Naive thymus-derived CD8-positive, alpha-beta T cell (primary cell): ENCODE data around the gene TARM1. TPM values are rescaled to one million over a fixed set of nuclear protein-coding genes. Genes with fewer than 3 reads are reported as not detected.
"Not testable (repeated sequence)": the region's sequence is repeated elsewhere in the genome, so short reads cannot be mapped to it uniquely, and the experiment has no call there.

Source experiments
- ATAC-seq, 2 donors: fragments of 150-1000 bp; cut with Tn5 transposase in 1 of 2; sonication (Bioruptor Pico), chemical (Tn5 transposase) in 1 of 2; 1 replicate in 1 of 2; 2 replicates in 1 of 2; pipeline ENCODE4 v1.10.0; 2021; ENCODE audit warnings: mild to moderate bottlenecking in 2 of 2, moderate library complexity in 2 of 2
- POLR2A ChIA-PET: fragments of 350-600 bp; sonication (Branson Sonifier 250); formaldehyde crosslinking; loops from one replicate; lab custom pipeline; 2021; ENCODE audit warnings: antibody characterized with exemption; lab: Charles Lee
- DNase-seq, 10 donors: peaks; one replicate each; pipeline versions ENCODE4 v3.0.0 to v3.0.0-alpha.2; 2020 to 2022
- H3K27ac Mint-ChIP-seq, 10 donors: one replicate each; pipeline ENCODE4 v1.8.0; 2020 to 2022; ENCODE audit warnings: mild to moderate bottlenecking in 10 of 10, mixed read lengths in 10 of 10, moderate library complexity in 4 of 10, inconsistent platforms in 1 of 10
- H3K27me3 Mint-ChIP-seq, 5 donors: one replicate each; pipeline ENCODE4 v1.8.0; 2021 to 2022; ENCODE audit warnings: mixed read lengths in 5 of 5
- H3K36me3 Mint-ChIP-seq, 3 donors: one replicate each; pipeline ENCODE4 v1.8.0; 2020 to 2022; ENCODE audit warnings: mixed read lengths in 3 of 3, mild to moderate bottlenecking in 2 of 3, inconsistent platforms in 1 of 3
- H3K4me1 Mint-ChIP-seq, 4 donors: one replicate each; pipeline ENCODE4 v1.8.0; 2021 to 2022; ENCODE audit warnings: mixed read lengths in 4 of 4
- H3K4me3 Mint-ChIP-seq, 10 donors: one replicate each; pipeline ENCODE4 v1.8.0; 2020 to 2022; ENCODE audit warnings: mild to moderate bottlenecking in 10 of 10, mixed read lengths in 10 of 10, moderate library complexity in 6 of 10, inconsistent platforms in 1 of 10
- H3K9me3 Mint-ChIP-seq, 9 donors: one replicate each; pipeline ENCODE4 v1.8.0; 2020 to 2022; ENCODE audit warnings: mixed read lengths in 9 of 9, mild to moderate bottlenecking in 3 of 9, inconsistent platforms in 1 of 9, moderate library complexity in 1 of 9
- polyA plus RNA-seq, 3 donors: library from polyadenylated mRNA; unstranded; fragments of 300-500 nt; fragmentation: Illumina TruSeq; gene quantifications; one replicate each; pipeline ENCODE4 v1.2.3, GENCODE V29; 2021
- total RNA-seq, 8 experiments: library from RNA in 2 of 8; stranded (reverse) in 2 of 8; gene quantifications; one replicate each; pipeline ENCODE4 v1.2.3 and lab custom pipeline; 2021 to 2026

Gene TARM1
- total and polyA plus RNA-seq, 5 experiments from 2014 or later: not detected

DNA sequence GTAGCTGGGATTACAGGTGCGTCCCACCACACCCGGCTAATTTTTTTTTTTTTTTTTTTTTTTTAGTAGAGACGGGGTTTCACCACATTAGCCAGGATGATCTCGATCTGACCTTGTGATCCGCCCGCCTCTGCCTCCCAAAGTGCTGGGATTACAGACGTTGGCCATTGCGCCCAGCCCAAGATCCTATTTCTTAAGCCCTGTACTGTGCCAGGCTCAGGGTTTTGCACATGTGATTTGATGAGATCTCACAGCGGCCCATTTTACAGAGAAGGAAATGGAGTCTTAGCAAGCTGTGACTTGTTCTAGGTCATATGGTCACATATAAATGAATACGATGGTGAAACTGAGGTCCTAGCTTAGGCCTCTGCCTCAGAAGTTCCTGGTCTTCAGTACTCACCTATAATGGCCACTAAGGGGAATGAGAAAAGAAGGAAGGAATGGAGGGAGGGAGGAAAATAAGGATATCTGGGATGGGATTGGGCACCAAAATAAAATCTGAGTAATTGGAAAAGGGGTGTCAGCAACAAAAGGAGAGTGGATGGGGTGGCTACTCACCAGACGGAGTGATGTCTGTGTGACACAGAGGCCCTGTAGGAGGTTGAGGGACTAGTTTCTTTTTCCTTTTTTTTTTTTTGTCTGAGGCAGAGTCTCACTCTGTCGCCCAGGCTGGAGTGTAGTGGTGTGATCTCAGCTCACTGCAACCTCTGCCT lies 18.2 kb upstream of the TARM1 start:
- Mint-ChIP-seq H3K27ac (peak overlapping the region in 1 of 10 donors; percentile 27), H3K27me3 (peaks cover 3 to 11% (median 7%) of the 10 kb centered on the region in 5 donors), H3K4me3 (peak overlapping the region in 1 of 10 donors; percentile 47), H3K4me1 (peaks cover 15 to 36% (median 30%) of the 10 kb centered on the region in 4 donors), H3K36me3 (no peaks in the 10 kb centered on the region), H3K9me3 (no peaks in the 10 kb centered on the region)
- ATAC-seq (no peak), DNase-seq (no peak)
- POLR2A ChIA-PET: no interaction called here

GRCh38 chr19:54096617-54097106 lies 15.5 kb upstream of the TARM1 start:
- H3K4me3 Mint-ChIP-seq: peak overlapping the region; percentile 42 to 84 (median 68)
- H3K9me3 Mint-ChIP-seq: no peaks in the 10 kb centered on the region
- ATAC-seq (peak in 1 of 2 donors; percentile 39), DNase-seq (peak in 3 of 10 donors; percentile 21 to 31 (median 29))
- POLR2A ChIA-PET: interaction anchor here (0.6 to 1.6 kb wide), 3 partner anchors 19 to 364 kb away, joined by 3 read pairs; partner anchors contain the start of genes CNOT3, PRPF31 and TFPT
- H3K4me1 Mint-ChIP-seq: peaks cover 6 to 23% (median 14%) of the 10 kb centered on the region in 4 donors
- peak overlapping the region; percentile 35 to 94 (median 67) for H3K27ac Mint-ChIP-seq
- peaks cover 0 to 6% (median 0%) of the 10 kb centered on the region in 3 donors for H3K36me3 Mint-ChIP-seq
- peaks cover 10 to 26% (median 18%) of the 10 kb centered on the region in 5 donors for H3K27me3 Mint-ChIP-seq

DNA sequence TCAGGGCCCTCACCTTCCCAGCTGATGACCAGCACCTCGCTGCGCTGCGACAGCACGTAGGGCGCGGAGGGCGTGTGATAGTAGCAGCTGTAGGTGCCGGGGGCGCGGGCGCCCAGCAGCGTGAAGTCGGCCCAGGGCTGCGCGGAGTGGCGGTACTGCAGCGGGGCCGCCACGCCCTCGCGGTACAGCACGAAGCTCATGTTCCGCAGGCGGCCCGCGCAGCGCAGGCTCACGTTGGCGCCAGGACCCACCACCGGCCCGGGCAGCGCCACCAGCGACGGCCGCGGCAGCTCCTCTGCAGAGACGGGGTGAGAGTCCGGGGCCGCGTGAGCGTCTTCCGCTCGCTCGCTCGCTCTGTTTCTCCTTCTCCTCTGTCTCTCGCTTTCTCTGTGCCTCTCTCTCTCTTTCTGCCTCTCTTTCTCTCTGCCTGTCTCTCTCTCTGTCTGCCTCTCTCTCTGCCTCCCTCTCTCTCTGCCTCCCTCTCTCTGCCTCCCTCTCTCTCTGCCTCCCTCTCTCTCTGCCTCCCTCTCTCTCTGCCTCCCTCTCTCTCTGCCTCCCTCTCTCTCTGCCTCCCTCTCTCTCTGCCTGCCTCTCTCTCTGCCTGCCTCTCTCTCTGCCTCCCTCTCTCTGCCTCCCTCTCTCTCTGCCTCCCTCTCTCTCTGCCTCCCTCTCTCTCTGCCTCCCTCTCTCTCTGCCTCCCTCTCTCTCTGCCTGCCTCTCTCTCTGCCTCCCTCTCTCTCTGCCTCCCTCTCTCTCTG lies 14.9 kb upstream of the TARM1 start:
- H3K9me3 Mint-ChIP-seq, H3K36me3 Mint-ChIP-seq: not testable (repeated sequence)
- peaks cover 12 to 32% (median 23%) of the 10 kb centered on the region in 5 donors for H3K27me3 Mint-ChIP-seq
- DNase-seq (peak in 7 of 10 donors; percentile 35 to 53 (median 43)), ATAC-seq (peak; percentile 88 to 96)
- H3K27ac Mint-ChIP-seq: peak overlapping the region in 8 of 10 donors; percentile 35 to 94 (median 80)
- peak overlapping the region; percentile 56 to 85 (median 81) for H3K4me3 Mint-ChIP-seq
- peaks cover 6 to 20% (median 13%) of the 10 kb centered on the region in 4 donors for H3K4me1 Mint-ChIP-seq
- POLR2A ChIA-PET: interaction anchor here (0.7 to 1.6 kb wide), 4 partner anchors 20 to 229 kb away, joined by 3 to 4 read pairs (median 3); partner anchors contain the start of genes CNOT3, PRPF31 and TFPT

DNA sequence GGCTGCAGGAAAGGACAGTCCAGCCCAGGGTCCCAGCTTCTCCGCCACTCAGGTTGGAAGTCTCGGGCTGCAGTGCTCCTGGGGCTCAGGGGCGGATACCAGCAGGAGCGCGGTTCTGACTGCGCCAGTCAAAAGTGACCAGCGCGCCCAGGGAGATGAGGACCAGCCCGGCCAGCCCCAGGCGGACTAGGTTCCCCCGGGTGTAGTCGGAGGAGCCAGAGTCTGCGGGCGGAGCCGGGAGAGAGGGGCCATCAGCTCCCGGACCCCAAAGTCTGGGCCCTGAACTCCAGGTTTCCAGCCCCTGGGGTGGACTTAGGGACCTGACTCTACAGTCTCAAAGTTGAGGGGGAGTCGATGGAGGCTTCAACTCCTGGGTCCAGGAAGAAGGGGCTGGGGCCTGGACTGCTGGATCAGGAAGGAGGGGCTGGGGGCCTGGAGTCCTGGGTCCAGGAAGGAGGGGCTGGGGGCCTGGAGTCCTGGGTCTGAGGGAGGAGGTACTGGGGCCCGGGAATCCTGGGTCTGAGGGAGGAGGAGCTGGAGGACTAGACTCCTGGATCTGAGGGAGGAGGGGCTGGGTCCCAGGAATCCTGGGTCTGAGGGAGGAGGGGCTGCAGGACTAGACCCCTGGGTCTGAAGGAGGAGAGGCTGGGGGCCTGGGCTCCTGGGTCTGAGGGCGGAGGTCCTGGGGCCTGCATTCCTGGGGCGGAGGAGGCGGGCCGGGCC lies 14.1 kb upstream of the TARM1 start:
- H3K9me3 Mint-ChIP-seq: no peaks in the 10 kb centered on the region
- POLR2A ChIA-PET: interaction anchor here (0.6 to 1.4 kb wide), 5 partner anchors 16 to 229 kb away, joined by 3 to 4 read pairs (median 3); partner anchors contain the start of genes CNOT3, PRPF31 and TFPT
- peak overlapping the region in 1 of 10 donors; percentile 56 for H3K27ac Mint-ChIP-seq
- DNase-seq (no peak), ATAC-seq (no peak)
- H3K4me3 Mint-ChIP-seq: peak overlapping the region in 7 of 10 donors; percentile 11 to 84 (median 33)
- H3K4me1 Mint-ChIP-seq: peaks cover 6 to 19% (median 12%) of the 10 kb centered on the region in 4 donors
- peaks cover 12 to 38% (median 23%) of the 10 kb centered on the region in 5 donors for H3K27me3 Mint-ChIP-seq
- peaks cover 0 to 6% (median 0%) of the 10 kb centered on the region in 3 donors for H3K36me3 Mint-ChIP-seq

- Mint-ChIP-seq H3K4me1 (peaks cover 6 to 19% (median 12%) of the 10 kb centered on the region in 4 donors), H3K27me3 (peaks cover 12 to 40% (median 23%) of the 10 kb centered on the region in 5 donors), H3K9me3 (no peaks in the 10 kb centered on the region), H3K4me3 (peak overlapping the region in 8 of 10 donors; percentile 14 to 69 (median 30)), H3K27ac (peak overlapping the region in 2 of 10 donors; percentile 25 to 35), H3K36me3 (peaks cover 0 to 6% (median 0%) of the 10 kb centered on the region in 3 donors)
- DNase-seq (no peak), ATAC-seq (no peak)
- POLR2A ChIA-PET: interaction anchor here (0.6 kb wide), 2 partner anchors 17 to 76 kb away, joined by 3 to 4 read pairs; no protein-coding TSS in a partner anchor
These were observed 13.3 kb upstream of the TARM1 start for GRCh38 chr19:54094426-54095000.

GRCh38 chr19:54084410-54084809 lies 3.2 kb upstream of the TARM1 start:
- ATAC-seq: no peak
- Mint-ChIP-seq H3K27ac (no peak overlapping the region), H3K4me1 (no peaks in the 10 kb centered on the region), H3K36me3 (peaks cover 0 to 16% (median 0%) of the 10 kb centered on the region in 3 donors), H3K27me3 (peaks cover 0 to 17% (median 5%) of the 10 kb centered on the region in 5 donors), H3K9me3 (peaks cover 0 to 42% (median 8%) of the 10 kb centered on the region in 9 donors), H3K4me3 (no peak overlapping the region)
- no peak for DNase-seq
- POLR2A ChIA-PET: no interaction called here

- peaks cover 0 to 27% (median 5%) of the 10 kb centered on the region in 9 donors for H3K9me3 Mint-ChIP-seq
- peaks cover 0 to 15% (median 6%) of the 10 kb centered on the region in 5 donors for H3K27me3 Mint-ChIP-seq
- POLR2A ChIA-PET: no interaction called here
- H3K27ac Mint-ChIP-seq: no peak overlapping the region
- peaks cover 0 to 6% (median 0%) of the 10 kb centered on the region in 3 donors for H3K36me3 Mint-ChIP-seq
- no peak overlapping the region for H3K4me3 Mint-ChIP-seq
- no peak for ATAC-seq
- H3K4me1 Mint-ChIP-seq: no peaks in the 10 kb centered on the region
- no peak for DNase-seq
These were observed 3.8 kb downstream of the TARM1 start for GRCh38 chr19:54077334-54077733.

DNA sequence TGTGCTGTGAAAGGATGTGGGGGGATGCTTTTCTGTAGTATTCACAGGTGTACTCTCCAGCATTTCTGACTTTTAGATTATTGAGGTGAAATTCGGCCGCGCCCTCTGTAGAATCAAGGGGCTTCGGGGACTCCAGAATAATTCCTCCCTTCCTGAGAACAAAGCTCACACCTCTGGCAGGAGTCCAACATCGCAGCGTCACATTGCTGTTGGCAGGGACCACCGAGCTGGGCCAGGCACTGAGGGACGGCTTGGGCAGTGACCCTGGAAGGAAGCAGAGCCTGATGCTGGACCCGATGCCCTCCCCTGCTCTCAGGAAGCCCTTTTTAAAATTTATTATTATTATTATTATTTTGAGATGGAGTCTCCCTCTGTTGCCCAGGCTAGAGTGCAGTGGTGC lies 6.3 kb downstream of the TARM1 start:
- no peak for DNase-seq
- POLR2A ChIA-PET: no interaction called here

DNA sequence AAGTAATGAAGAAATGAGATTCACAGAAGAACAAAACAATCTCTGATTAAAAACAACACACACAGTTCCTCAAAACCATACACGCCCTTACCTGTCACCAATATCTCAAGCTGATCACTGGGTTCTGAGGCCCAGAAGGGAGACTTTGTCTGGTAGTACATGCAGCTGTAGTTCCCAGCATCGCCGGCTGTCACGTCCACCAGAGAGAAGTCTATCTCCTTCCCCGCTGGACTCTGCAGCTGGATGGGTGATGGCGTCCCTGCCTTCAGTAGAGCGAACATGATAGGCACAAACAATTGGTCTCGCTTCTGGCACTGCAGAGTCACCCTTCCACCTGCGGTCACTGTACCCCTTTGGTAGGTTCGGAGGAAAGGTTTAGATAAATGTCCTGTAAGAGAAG lies 7.3 kb downstream of the TARM1 start:
- H3K36me3 Mint-ChIP-seq: no peaks in the 10 kb centered on the region
- no peak overlapping the region for H3K4me3 Mint-ChIP-seq
- peaks cover 0 to 3% (median 0%) of the 10 kb centered on the region in 9 donors for H3K9me3 Mint-ChIP-seq
- H3K27me3 Mint-ChIP-seq: peaks cover 0 to 15% (median 10%) of the 10 kb centered on the region in 5 donors
- POLR2A ChIA-PET: no interaction called here
- ATAC-seq: no peak
- DNase-seq: no peak
- no peaks in the 10 kb centered on the region for H3K4me1 Mint-ChIP-seq
- H3K27ac Mint-ChIP-seq: no peak overlapping the region

More for the DNA sequence above, 6.3 kb downstream of the TARM1 start:
- peaks cover 0 to 13% (median 11%) of the 10 kb centered on the region in 5 donors for H3K27me3 Mint-ChIP-seq
- ATAC-seq: no peak
- no peak overlapping the region for H3K4me3 Mint-ChIP-seq
- H3K4me1 Mint-ChIP-seq: no peaks in the 10 kb centered on the region
- H3K9me3 Mint-ChIP-seq: peaks cover 0 to 5% (median 0%) of the 10 kb centered on the region in 9 donors
- no peaks in the 10 kb centered on the region for H3K36me3 Mint-ChIP-seq
- H3K27ac Mint-ChIP-seq: no peak overlapping the region

- Mint-ChIP-seq H3K9me3 (peaks cover 0 to 7% (median 0%) of the 10 kb centered on the region in 9 donors), H3K36me3 (no peaks in the 10 kb centered on the region), H3K27me3 (peaks cover 6 to 29% (median 19%) of the 10 kb centered on the region in 5 donors), H3K4me3 (no peak overlapping the region), H3K4me1 (no peaks in the 10 kb centered on the region), H3K27ac (no peak overlapping the region)
- POLR2A ChIA-PET: no interaction called here
- DNase-seq: no peak
- no peak for ATAC-seq
These were observed 11.7 kb downstream of the TARM1 start for GRCh38 chr19:54069470-54069869.

GRCh38 chr19:54063350-54064116 lies 17.6 kb downstream of the TARM1 start, which contains the start of gene VSTM1:
Gene VSTM1 (minus strand): TSS chr19:54063897. CDS start chr19:54063777, 120 bp downstream.
- POLR2A ChIA-PET: no interaction called here
- no peaks in the 10 kb centered on the region for H3K36me3 Mint-ChIP-seq
- DNase-seq (no peak), ATAC-seq (no peak)
- H3K4me1 Mint-ChIP-seq: no peaks in the 10 kb centered on the region
- peaks cover 10 to 58% (median 19%) of the 10 kb centered on the region in 5 donors for H3K27me3 Mint-ChIP-seq
- peaks cover 0 to 4% (median 0%) of the 10 kb centered on the region in 9 donors for H3K9me3 Mint-ChIP-seq
- H3K27ac Mint-ChIP-seq: no peak within 1 kb of the TSS
- no peak within 1 kb of the TSS for H3K4me3 Mint-ChIP-seq
